ENCODE data around the gene XIAP.
"Not testable (repeated sequence)": the region's sequence is repeated elsewhere in the genome, so short reads cannot be mapped to it uniquely, and the experiment has no call there.

The XIAP gene

DNA sequence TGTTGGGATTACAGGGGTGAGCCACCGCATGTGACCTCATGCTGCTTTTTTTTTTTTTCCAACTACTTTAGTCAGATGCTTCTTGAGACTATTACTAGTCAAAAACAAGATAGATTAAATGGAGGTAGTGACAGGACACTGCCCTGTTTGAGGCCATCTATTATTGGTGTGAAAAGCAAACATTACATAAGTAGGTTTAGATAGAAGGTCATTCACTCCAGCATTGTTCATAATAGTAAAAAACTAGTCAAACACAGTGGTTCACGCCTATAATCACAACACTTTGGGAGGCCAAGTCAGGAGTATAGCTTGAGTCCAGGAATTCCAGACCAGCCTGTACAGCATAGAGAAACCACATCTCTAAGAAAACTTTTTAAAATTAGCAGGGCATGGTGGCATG, 16.3 kb downstream of the XIAP start:
- no peak for DNase-seq (ENCODE audit: low spot score)

DNA sequence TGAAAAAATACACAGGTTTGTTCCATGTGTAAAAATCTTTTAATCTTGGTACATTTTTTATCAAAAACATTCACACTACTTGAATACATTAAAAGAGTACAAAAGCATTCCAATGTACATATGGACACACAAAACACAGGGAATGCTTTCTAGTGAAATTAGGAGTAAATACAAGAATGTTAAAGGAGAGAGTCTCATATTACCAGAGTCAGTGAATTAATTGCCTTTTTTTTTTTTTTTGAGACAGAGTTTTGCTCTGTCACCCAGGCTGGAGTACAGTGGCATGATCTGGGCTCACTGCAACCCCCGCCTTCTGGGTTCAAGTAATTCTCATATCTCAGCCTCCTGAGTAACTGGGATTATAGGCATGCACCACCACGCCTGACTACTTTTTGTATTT, 17.0 kb downstream of the XIAP start:
- DNase-seq (ENCODE audit: low spot score): no peak

DNA sequence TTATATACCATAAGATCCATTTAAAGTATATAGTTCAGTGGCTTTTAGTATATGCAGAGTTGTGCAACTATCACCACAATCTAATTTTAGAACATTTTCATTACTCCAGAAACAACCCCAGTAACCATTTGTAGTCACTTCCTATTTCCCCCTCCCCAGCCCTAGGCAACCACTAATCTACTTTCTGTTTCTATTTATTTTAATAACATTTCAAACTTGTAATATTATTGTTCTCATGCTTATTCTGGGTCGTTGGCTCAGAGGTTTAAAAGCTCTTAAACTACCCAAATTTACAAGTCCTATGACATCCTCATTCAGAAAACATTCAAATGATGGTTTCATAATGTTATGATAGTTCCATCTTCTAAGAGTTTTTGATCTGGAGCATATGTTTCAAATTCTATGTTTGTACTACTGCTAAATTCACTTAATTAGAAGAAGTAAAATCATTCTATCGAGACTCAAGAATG, 18.4 kb downstream of the XIAP start:
- peak; percentile 19 for DNase-seq (ENCODE audit: low spot score)

DNA sequence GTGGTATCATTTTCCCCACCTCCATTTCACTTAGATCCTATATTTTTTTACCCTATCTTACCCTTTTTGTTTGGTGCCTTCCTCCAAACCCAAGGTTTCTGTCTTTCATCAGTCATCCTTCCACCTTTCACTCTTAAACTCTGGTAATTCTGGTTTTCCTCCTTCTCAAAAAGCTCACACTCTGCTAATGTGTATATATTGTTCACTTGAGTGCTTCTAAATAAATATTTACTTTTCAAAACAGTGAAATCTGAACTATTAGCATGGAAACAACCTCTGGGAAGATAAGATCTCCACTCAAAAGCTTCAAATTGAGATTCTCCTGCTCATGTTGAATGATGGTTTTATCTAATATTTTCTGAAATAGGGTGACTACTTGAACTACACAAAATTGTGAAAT, 21.5 kb downstream of the XIAP start:
- no peak for DNase-seq (ENCODE audit: low spot score)

DNA sequence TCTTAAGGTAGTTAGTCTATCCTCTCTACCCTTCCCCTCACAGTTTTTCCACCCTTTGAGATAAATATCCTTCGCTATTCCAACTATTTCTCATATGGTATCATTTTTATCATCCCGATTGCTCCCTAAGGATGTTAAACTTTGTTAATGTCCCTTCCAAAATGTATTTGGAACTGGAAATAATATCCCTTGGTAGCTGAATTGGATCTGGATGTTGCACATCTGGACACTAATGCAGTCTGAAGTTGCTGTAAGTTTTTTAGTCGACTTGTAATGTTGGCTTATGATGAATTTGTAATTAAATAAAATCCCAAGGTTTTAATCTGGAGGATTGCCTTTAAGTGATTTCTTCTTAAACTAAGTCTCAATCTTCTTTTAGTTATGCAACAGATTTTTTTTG, 22.5 kb downstream of the XIAP start:
- no peak for DNase-seq (ENCODE audit: low spot score)

DNA sequence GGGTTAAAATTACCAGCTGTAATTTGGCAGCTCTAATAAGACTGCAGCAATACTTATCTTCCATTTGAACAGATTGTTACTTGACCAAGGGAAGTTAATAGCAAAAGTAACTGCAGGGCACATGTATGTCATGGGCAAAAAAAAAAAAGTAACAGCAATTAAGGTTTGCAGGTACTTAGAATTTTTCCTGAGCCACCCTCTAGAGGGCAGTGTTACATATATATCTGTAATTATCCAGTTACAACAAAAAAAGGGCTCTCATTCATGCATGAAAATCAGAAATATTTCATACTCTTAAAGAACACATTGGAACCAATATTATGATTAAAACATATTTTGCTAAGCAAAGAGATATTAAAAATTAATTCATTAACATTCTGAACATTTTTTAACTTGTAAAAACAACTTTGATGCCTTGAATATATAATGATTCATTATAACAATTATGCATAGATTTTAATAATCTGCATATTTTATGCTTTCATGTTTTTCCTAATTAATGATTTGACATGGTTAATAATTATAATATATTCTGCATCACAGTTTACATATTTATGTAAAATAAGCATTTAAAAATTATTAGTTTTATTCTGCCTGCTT, 25.1 kb downstream of the XIAP start:
- peak; percentile 56 for DNase-seq (ENCODE audit: low spot score)

DNA sequence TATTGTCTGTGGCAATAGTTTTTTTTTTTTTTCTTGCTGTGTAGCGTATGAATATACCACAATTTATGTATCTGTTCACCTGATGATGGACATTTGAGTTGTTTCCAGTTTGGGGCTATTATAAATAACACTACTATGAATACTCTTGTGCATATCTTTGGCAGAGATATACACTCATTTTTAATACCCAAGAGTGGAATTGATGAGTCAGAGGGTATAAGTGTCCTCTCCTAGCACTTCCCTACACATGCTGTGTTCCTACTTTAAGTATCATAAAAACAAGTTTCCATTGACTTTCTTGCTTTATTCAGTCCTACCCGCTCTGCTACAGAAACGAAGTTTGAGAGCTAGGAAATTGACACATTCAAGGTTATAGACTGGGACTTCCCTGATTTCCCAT, 39.8 kb downstream of the XIAP start:
- DNase-seq (ENCODE audit: low spot score): no peak

DNA sequence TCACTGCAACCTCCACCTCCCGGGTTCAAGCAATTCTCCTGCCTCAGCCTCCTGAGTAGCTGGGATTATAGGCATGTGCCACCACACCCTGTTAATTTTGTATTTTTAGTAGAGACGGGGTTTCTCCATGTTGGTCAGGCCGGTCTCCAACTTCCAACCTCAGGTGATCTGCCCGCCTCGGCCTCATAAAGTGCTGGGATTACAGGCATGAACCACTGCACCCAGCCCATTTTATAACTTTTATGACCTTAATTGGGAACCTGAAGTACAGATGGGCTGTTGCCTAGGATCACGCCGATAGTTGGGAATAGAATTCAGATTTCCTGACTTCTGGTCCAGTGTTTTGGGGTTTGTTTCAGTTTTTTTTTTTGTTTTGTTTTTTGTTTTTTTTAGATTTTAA, 43.4 kb downstream of the XIAP start:
- DNase-seq (ENCODE audit: low spot score): not testable (repeated sequence)

DNA sequence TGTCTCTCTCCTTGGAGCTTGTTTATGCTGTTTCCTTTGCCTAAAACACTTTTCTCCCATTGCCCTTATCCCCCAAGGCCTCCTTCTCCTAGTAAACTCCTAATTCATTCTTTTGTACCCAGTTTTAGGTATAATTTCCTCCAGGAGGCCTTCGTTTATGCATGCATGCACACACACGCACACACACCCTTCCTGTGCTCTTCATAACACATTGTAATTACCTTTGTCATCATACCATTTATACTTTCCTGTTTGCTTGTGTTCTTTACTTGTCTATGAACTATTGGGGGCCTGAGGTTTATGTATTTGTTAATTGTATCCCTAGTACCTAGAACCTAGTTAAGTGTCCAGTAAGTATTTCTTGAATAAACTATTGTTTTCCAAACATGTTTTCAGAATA, 45.5 kb downstream of the XIAP start:
- DNase-seq (ENCODE audit: low spot score): no peak

DNA sequence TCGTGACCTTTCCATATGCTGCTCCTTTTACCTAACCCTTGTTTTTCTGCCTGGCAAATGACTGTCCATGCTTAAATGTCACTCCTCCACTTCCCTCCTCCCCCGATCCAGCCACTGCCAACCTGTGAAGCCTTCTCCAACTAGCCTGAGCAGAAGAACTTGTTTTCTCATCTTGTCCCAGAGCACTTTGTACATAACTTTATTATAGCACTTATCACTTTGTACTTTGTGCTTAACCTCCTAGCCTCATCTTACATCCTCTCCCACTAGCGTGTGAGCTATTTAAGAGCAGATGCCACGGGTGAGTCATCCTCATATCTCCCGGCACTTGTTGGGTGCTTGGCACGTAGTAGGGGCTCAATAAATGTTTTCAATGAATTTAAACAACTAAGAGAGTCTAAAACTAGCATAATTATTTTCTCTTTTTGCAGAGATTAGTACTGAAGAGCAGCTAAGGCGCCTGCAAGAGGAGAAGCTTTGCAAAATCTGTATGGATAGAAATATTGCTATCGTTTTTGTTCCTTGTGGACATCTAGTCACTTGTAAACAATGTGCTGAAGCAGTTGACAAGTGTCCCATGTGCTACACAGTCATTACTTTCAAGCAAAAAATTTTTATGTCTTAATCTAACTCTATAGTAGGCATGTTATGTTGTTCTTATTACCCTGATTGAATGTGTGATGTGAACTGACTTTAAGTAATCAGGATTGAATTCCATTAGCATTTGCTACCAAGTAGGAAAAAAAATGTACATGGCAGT, 46.9 kb downstream of the XIAP start:
- no peak for DNase-seq (ENCODE audit: low spot score)

DNA sequence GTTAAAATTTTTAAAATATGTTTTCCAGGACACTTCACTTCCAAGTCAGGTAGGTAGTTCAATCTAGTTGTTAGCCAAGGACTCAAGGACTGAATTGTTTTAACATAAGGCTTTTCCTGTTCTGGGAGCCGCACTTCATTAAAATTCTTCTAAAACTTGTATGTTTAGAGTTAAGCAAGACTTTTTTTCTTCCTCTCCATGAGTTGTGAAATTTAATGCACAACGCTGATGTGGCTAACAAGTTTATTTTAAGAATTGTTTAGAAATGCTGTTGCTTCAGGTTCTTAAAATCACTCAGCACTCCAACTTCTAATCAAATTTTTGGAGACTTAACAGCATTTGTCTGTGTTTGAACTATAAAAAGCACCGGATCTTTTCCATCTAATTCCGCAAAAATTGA, 49.7 kb downstream of the XIAP start:
- no peak for DNase-seq (ENCODE audit: low spot score)

DNA sequence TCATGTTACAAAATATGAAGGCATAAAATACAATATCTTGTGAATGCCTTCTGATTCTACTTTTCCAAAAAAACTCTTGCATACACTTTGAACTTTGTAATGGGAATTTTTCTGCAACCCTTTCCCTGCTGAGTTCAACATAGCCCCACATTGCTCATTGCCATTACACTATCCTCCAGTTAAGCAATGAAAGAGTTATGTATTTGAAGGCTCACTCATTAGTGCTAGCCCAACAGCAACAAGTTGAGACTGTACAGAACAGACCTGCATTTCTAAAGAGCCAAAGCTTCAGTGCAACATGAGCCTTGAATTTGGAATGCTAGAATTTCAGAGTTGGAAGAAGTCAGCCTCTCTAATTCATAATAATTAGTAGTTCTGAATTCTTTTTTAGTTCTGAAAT, 57.2 kb downstream of the XIAP start:
- no peak for DNase-seq (ENCODE audit: low spot score)

DNA sequence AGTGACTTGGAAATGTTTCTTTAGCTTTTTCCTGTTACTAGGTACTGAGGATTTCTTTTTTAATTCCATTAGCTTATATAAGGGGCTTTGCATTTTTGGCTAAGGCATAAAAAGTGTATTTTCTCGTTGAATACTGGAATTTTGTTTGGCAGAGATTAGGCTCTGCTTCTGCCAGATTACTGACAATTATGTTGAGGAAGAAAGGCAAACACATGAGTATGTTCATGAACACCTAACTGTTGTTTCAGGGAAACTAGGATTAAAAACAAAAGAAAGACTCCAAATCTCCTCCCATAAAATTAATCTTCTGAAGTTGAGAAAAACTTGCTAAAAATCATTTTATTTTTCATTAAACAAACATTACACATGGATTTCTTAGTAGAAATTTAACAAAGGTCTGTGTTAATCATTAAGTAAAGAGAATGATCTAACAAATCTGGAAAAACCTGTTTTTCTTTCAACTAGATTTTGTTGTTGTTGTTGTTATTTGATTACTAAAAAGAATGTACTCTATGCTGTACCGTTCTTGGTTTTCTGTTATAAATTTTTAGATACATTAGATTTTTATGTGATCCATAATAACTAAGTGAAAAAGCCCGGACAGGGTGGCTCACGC, 58.4 kb downstream of the XIAP start:
- DNase-seq (ENCODE audit: low spot score): no peak

DNA sequence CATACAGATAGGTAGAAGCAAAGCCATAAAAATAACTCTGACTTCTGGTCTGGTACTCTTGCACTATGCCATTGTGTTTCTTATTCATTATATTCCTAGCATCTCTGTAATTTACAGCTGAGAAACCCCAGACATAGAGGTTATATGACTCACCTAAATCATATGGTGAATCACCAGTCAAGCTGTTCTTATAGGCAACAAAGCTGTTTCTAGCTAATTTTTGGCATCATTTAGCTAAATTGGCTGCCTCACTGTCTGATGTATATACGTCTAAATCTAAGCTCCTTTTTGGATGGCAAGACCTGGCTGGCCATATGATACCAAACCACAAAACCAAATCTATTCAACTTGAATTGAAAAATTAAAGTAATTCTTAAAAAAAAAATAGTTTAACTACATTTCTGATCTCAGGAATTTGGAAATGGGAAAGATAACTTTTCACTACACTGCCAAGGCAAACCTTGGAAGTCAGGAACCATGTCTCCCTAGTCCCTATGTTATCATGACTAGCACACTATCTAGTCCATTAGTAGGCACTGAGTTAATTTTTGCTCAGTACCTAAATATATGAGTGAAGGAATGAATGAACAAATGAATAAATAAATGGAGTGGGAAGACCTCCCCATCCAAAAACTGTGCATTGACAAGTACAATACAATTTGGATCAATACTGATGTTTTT, 60.4 kb downstream of the XIAP start:
- no peak for DNase-seq (ENCODE audit: low spot score)

DNA sequence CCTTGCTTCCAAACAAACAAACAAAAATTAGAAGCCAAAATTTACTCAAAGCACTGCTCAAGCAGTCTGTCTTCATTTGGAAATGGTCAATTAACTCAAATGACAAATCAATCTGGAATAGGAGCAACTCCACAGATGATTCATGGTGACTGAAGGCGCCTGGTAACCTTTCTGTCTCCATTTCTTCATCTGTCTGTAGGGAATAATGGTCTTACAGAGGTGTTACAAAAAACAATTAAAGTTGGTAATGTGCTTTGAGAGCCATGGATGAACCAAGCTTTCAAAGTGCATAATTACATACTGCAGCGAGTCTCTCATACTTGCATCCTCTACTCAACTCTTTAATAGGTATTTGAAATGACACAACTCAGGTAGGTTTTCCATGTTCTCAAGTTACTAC, 63.4 kb downstream of the XIAP start:
- no peak for DNase-seq (ENCODE audit: low spot score)

DNA sequence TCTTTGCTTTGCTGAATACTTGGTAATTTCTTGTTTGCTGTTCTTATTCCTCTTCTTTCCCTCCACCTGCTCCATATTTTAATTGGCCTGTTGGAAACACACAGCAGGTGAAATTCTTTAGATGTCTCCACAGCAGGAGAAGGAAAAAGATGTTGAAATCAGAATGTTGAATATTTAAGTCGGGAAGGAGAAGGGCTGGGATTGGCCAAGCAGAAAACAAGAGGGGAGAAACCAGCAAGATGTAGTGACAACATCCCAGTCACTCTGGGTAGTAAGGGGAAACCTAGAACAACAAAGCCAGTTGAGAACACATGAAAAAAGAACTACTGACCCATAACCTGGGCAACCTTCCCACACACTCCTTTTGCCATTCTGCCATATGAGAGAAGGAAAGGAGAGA, 64.3 kb downstream of the XIAP start:
- no peak for DNase-seq (ENCODE audit: low spot score)

DNA sequence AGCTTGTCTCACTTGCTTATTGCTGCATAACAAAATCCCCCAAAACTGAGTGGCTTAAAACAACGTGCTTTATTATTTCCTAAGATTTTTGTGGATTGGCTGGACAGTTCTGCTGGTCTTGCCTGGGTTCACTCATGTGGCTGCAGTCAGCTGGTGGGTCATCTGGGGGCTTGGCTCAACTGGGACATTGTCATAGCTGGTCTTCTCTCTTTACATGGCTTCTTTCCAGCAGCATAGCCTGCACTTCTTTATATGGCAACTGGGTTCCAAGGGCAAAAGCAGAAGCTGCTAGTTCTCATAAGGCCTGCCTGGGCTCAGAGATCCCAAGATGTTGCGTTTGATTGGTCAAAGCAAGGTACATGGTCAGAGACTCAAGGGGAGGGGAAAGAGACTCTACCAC, 68.0 kb downstream of the XIAP start:
- DNase-seq (ENCODE audit: low spot score): no peak

DNA sequence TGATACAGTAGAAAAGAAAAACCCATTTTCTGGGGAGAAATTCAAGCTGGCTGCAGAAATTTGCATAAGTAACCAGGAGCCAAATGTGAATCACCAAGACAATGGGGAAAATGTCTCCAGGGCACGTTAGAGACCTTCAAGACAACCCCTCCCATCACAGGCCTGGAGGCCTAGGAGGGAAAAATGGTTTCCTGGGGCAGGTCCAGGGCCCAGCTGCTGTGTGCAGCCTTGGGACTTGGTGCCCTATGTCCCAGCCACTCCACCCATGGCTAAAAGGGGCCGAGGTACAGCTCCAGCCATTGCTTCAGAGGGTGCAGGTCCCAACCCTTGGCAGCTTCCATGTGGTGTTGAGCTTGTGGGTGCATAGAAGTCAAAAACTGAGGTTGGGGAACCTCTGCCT, 72.2 kb downstream of the XIAP start:
- DNase-seq (ENCODE audit: low spot score): not testable (repeated sequence)

DNA sequence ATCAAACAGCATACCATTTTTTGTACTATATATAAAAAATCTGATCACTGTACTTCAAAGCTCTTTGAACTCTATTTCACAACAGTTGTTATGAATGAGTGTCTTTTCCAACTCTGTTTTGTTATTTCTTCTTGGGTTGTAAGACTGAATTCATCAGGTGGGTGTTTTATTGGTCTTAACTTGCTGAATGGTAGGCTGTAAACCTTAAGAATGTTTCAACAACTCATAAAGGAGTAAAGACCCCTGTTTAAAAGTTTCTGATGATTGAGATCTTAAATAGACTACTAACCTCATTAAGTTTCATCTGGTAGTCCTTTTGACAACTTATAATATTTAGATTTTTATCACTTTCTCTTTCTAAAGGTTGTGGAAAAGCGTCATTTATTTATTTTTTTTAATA, 83.2 kb downstream of the XIAP start:
- no peak for DNase-seq (ENCODE audit: low spot score)

DNA sequence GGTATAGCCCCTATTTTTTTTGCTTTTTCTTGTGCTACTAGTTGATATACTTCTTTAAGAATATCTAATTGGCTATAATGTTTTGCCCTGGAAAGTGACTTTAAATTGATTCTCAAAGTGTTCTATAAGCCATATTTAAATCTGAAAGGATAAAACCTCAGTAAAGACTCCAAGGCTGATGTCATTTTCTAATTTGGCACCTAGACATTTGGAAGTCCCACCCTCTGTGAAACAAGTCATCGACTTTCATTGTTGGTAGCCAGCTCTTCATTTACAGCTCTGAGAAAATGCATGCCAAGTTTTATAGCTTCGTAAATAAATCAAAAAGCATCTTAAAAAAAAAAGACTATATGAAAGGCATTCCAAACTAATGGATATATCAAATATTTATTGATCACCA, 83.6 kb downstream of the XIAP start:
- no peak for DNase-seq (ENCODE audit: low spot score)

DNA sequence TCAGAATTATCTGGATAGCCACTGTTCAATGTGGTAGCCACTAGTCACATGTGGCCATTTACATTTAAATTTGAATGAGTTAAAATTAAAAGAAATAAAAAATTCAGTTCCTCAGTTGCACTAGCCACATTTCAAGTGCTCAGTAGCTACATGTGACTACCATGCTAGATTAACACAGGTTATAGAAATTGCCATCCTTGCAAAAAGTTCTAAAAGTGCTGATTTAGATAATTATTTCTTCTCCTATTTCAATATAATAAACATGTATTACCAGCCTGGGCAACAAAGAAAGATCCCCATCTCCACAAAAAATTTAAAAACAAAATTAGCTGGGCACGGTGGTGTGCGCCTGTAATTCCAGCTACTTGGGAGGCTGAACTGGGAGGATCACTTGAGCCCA, 90.0 kb downstream of the XIAP start:
- no peak for DNase-seq (ENCODE audit: low spot score)

DNA sequence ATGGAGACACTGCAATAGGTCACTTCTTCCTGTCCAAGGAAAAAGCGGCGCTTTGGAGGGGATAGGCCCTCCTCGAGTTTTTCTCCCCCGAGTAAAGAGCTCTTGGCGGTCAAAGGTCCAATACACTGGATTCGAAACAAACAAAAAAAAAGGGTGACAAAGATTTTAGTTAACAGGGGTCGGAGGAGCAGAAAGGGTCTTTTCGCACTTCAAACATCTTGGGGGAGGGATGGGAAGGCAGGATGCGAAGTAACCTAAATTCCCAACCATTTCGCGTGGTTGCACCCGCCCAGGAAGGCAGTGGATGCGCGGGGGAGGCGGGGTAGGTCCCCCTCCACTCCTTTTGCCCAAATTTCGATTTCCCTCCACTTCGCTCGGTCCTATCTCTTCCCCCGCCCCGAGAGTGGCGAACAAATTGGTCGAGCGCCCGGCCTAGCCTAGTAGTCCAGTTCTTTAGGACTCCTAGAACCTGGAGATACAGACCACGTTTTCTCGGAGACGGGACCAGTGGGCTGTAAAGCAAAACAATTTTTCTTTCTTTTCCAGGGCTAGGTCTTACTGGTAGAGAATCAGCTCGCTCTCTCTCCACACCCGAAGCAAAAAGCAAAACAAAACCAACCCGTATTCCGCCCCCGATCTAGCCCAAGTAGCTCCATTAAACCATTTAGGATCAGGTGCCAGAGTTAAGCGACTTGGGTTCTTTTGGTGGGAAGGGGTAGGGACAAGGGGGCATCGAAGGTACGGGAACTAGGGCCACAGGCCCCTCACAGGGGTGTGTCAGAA, 99.6 kb downstream of the XIAP start:
- DNase-seq (ENCODE audit: low spot score): no peak

All from CD4-positive, alpha-beta T cell treated with Interleukin-15 for 4 hours (primary cell).